ENCODE results near the gene RPN1. TPM values are rescaled to one million over a fixed set of nuclear protein-coding genes. Genes with fewer than 3 reads are reported as not detected.
A peak's percentile ranks its signal among the peaks of the same experiment; 100 is the strongest.
"Not testable (repeated sequence)": the region's sequence is repeated elsewhere in the genome, so short reads cannot be mapped to it uniquely, and the experiment has no call there.

The RPN1 gene
- total RNA-seq, 1 donor from 2014 or later, result 96.8 TPM

DNA sequence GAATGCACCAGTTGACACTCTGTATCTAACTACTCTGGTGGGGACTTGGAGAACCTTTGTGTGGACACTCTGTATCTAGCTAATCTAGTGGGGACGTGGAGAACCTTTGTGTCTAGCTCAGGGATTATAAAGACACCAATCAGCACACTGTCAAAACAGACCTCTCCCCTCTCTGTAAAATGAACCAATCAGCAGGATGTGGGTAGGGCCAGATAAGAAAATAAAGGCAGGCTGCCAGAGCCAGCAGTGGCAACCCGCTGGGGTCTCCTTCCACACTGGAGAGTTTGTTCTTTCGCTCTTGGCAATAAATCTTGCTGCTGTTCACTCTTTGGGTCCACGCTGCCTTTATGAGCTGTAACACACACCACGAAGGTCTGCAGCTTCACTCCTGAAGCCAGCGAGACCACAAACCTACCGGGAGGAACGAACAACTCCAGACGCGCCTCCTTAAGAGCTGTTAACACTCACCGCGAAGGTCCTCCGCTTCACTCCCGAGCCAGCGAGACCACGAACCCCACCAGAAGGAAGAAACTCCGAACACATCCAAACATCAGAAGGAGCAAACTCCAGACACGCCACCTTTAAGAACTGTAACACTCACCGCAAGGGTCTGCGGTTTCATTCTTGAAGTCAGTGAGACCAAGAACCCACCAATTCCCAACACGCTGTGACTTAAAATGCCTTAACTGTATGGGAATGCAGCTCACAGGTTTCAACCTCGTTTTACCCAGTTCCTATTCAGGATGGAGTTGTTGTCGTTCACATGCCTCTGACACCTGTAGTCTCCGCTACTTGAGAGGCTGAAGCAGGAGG lies 3.6 kb upstream of the RPN1 start:
- DNase-seq; intact Hi-C loops (cut with DNase I); ATAC-seq (ENCODE audit: poor library complexity): not testable (repeated sequence)

DNA sequence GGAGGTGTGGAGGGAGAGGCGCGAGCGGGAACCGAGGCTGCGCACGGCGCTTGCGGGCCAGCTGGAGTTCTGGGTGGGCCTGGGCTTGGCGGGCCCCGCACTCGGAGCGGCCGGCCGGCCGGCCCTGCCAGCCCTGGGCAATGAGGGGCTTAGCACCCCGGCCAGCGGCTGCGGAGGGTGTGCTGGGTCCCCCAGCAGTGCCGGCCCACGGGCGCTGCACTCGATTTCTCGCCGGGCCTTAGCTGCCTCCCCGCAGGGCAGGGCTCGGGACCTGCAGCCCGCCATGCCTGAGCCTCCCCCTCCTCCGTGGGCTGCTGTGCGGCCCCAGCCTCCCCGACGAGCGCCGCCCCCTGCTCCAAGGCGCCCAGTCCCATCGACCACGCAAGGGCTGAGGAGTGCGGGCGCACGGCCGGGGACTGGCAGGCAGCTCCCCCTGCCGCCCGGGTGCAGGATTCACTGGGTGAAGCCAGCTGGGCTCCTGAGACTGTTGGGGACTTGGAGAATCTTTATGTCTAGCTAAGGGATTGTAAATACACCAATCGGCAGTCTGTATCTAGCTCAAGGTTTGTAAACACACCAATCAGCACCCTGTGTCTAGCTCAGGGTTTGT lies 2.9 kb upstream of the RPN1 start:
- intact Hi-C loops (cut with DNase I), result not testable (repeated sequence)
- peak; percentile 72 for DNase-seq

DNA sequence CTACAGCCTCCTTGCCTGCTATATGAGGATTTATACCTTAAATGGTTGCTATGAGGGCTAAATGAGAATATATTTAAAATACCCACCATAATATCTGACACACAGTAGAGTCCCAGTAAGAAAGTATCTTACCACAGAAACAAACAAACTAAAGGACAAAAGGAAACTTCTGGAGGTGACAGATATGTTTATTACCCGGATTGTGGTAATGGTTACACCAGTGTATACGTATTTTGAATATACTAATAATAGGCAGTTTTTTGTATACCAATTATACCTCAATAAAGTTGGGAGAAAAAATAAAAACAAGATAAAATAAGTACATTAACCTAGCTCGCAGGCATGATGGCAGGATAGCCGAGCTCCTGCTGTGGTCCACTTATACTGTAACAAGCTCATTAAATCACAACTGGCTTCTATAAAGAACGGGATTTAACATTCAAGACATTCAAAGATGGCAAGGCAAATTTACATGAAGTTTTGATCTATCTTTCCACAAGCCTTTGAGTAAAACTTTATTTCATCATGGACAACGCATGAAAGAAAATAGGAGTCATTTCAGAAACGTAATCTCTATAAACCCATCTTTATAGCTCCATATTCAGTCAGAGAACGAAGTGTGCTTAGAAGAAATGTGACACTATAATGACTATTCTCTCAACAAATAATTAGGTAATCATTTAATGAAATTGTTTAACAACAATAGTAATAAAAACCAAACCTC lies 1.5 kb downstream of the RPN1 start:
- DNase-seq (no peak), ATAC-seq (ENCODE audit: poor library complexity) (no peak)
- intact Hi-C loops (cut with DNase I), result no loop called here

More for the DNA sequence above, 2.9 kb upstream of the RPN1 start:
- not testable (repeated sequence) for ATAC-seq (ENCODE audit: poor library complexity)

DNA sequence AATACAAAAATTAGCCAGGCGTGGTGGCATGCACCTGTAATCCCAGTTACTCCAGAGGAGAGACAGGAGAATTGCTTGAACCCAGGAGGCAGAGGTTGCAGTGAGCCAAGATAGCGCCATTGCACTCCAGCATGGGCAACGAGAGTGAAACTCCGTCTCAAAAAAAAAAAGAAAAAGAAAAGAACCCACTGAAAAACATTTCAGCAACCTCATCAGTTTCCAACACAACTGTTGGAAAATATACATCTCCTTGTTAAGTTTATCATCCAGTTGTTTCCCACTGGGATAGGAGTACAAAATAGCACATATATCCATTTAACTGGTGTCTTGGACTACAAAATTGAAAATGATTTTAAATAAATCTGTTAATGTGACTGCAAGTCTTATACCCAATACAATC lies 2.2 kb downstream of the RPN1 start:
- intact Hi-C loops (cut with DNase I), result no loop called here
- no peak for ATAC-seq (ENCODE audit: poor library complexity)
- DNase-seq, result no peak

DNA sequence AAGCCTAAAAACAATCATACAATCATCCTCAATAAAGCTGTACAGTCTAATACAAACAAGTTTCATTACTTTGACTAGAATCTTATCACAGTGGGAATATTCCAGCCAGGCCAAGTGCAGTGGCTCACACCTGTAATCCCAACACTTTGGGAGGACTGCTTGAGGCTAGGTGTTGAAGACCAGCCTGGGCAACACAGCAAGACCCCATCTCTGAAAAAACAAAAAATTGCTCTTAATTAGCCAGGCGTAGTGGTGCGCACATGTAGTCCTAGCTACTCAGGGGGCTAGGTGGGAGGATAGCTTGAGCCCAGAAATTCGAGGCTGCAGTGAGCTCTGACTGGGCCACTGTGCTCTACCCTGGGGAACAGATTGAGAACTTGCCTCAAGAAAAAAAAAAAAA lies 3.3 kb downstream of the RPN1 start:
- intact Hi-C loops (cut with DNase I), result no loop called here
- no peak for ATAC-seq (ENCODE audit: poor library complexity)
- no peak for DNase-seq

DNA sequence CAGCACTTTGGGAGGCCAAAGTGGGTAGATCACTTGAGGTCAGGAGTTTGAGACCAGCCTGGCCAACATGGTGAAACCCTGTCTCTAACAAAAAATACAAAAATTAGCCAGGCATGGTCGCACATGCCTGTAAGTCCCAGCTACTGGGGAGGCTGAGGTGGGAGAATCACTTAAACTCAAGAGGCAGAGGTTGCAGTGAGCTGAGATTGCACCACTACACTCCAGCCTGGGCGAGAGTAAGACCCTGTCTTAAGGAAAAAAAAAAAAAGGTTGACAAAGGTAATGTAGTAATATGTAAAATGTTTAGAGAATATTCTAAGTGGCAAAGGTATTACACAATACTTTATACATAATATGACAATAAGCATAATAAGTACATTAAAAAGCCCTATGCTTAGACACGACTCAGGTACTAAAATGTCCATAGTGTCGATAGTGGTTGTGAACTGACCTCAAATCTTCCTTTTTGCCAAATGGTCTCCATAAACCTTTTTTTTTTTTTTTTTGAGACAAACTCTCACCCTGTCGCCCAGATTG lies 16.5 kb downstream of the RPN1 start:
- ATAC-seq (ENCODE audit: poor library complexity) (no peak), DNase-seq (no peak)
- intact Hi-C loops (cut with DNase I), result no loop called here

DNA sequence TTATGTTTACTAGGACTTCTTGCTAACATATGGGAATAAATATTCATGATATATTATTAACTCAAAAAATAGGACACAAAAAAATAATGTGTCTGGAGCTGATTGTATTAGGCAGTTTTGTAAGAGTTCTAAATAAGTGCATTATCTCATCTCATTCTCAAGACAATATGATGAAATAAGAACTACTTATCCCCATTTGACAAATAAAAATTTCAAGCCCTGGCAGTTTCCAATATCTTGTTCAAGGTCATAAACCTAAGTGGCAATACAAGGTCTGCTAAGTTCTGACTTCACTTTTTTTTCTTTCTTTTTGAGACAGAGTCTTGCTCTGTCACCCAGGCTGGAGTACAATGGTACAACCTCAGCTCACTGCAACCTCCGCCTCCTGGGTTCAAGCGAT lies 18.3 kb downstream of the RPN1 start:
- DNase-seq (no peak), ATAC-seq (ENCODE audit: poor library complexity) (no peak)
- intact Hi-C loops (cut with DNase I), result no loop called here

DNA sequence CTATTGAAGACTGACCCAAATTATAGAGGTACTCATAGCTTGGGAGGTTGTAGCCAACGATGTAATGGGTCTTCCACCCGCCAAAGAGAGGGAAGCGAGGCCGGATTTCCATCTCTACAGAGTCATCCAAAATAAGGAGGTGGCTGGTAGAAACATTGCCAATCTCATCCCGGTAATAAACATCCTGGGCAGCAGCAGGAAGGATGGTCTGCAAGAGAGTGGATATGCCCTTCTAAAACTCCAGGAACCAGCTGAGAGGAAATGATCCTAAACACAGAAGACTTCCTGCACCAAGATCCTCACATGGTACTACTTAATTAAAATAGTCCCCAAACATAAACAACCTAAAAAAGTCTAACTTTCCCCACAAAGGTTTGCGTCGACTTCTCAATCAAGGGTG lies 20.7 kb downstream of the RPN1 start:
- ATAC-seq (ENCODE audit: poor library complexity), result no peak
- no peak for DNase-seq
- intact Hi-C loops (cut with DNase I), result no loop called here

DNA sequence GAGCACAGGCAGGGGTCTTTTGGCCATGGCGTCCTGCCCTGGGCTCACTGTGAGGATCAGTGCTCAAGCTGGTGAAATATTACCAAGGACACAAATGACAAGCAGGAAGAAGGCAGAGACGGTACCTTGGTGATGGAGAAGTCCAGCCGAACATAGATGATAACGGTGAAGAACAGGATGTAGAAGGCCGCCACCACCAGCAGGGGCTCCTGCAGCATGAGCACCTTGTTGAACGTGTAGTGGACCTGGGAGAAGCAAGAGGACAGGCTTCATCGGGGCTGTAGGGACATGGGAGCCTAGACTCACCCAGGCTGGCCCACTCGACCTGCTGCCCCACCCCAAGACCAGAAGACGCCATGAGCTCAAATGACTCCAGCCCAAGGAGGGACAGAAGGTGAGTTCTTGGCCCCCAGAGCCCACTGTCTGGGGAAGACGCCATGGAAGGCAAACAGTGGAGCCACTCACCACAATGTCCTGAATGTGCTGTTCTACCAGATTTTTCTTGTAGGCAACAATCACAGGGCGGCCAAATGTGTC lies 25.1 kb downstream of the RPN1 start:
- intact Hi-C loops (cut with DNase I), result no loop called here
- DNase-seq (no peak), ATAC-seq (ENCODE audit: poor library complexity) (no peak)

DNA sequence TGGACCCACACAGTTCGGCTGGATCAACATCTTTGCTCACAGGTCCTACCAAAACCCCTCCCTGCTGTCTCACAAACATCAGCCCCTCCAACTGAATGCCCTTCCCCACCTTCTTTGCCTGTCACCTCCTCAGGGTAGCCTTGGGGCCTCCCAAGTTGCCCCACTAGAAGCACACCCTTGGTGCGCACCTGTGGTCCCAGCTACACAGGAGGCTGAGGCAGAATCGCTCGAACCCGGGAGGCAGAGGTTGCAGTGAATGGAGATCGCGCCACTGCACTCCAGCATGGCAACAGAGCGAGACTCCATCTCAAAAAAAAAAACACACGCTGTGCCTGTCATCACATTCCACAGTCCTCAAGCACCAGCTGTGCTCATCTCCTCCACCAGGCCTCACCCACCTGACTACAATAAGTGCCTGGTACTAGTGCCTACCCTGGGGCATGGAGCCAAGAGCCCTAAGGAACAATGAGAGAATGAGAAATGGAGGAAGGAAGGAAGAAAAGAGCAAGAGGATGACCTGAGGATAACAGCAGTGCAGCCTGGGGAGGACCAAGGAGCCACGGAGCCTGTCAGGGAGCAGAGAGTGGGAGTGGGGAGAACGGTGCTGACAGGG lies 26.0 kb downstream of the RPN1 start:
- DNase-seq (no peak), ATAC-seq (ENCODE audit: poor library complexity) (peak; percentile 48)
- intact Hi-C loops (cut with DNase I), result no loop called here

DNA sequence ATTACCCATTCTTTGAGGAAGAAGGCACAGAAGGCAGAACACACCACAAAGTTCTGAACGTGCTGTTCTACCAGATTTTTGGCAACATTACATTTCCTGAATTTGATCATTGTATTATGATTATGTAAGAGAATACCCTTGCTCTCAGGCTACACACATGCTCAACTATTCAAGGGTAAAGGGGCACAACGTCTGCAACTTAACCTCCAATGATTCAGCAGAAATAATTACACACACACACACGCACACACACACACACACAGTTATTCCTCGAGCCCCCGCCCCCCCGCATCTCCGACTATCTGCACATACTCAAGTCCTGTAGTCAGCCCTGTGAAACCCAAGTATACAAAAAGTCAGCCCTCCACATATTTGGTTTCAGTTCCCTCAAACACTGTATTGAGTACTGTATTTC lies 26.8 kb downstream of the RPN1 start:
- ATAC-seq (ENCODE audit: poor library complexity) (peak; percentile 62), DNase-seq (no peak)
- intact Hi-C loops (cut with DNase I), result no loop called here

DNA sequence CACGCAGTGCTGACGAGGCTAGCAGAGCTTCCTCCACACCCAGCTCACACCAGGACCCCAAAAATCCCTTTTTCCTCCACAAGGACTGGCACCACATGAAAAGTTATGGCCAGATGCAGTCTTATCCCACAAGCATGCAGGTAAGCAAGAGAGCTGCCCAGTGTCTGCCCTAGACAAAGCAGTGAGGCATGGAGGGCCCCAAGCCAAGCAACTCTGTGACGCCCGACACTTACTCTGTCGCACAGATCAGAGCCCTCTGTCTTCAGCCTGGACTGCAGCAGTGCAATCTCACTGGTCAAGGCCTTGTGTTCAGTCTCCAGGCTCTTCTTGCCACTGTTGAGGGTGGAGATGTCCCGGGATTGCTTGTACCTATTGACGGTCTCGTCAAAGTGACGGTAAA lies 28.7 kb downstream of the RPN1 start:
- no peak for DNase-seq
- ATAC-seq (ENCODE audit: poor library complexity), result no peak
- intact Hi-C loops (cut with DNase I), result no loop called here

DNA sequence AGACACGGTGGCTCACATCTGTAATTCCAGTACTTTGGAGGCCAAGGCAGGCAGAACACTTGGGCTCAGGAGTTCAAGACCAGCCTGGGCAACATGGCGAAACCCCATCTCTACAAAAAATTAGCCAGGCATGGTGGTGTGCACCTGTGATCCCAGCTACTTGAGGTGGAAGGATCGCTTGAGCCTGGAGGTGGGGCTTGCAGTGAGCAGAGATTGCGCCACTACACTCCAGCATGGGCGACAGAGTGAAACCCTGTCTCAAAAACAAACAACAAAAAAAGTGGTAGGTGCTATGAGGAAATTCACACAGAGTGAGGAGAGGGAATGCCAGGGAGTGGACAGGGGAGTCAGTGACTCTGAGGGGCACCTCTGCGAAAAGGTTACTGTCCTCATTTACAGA lies 29.4 kb downstream of the RPN1 start:
- DNase-seq (no peak), ATAC-seq (ENCODE audit: poor library complexity) (no peak)
- intact Hi-C loops (cut with DNase I), result no loop called here

DNA sequence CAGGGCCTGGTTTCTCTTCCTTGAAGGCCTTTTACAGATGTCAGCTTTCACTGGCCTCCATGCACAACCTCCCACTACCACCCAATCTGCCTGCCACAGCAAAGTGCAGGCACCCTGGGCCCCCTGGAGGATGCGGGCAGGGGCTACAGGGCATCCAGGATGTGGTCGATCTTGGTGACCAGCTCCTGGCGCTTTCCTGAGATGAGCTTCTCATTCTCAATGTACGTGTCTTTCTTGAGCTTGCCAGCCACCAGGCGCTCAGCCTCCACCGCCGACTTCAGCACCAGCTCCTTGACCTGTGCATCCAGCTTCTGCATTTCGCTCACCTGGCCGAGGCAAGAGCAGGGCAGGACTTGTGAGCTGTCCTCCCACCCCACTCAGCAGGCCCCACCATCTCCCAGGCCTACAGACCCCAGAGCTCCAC lies 30.3 kb downstream of the RPN1 start:
- no peak for ATAC-seq (ENCODE audit: poor library complexity)
- DNase-seq, result no peak
- intact Hi-C loops (cut with DNase I), result no loop called here

DNA sequence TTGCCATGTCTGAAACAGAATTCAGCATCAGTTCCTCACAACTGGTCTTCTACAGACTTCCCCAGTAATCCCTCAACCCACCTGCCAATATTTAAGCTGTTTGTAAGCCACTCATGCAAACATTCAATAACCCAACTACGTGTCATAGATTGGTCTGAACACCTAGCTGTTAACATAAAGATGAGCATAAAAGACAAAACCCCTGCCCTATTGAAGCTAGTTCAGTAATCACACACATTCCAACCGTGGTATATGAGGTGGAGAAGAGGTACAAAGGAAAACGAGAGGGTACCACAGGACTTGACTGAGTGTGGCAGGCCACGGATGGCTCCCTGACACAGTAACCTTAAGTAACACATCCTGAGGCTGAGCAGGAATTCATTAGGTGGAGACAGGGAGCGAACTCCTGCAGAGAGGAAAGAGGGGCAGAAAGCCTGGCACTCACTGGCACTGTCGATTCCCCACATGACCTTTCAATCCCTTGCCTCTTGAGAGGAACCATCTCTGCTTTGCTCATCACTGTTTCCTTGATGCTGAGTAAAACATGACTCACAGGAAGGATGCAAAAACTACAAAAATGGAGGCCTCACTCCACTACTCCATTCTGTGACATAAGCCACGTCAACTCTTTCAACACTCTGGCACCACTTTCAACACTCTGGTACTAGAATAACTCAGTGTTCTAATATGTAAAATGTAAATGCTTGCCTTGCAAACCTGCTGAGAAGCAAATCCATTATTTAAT lies 31.3 kb downstream of the RPN1 start:
- DNase-seq (no peak), ATAC-seq (ENCODE audit: poor library complexity) (no peak)
- intact Hi-C loops (cut with DNase I), result no loop called here

DNA sequence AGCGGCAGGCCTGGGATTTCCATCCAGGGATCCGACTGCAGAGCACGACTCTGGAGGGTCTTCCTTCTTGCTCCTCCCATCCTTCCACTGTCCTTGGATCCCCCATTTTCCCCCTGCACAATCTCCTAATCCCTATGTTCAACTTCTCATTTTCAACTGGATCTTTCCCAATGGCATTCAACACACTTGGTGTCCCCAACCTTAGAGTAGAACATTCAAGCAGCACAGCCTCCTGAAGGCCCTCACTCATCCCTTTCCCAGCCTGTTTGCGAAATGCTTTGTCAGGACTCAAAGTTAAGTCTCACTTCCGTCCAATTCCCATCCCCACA lies 32.3 kb downstream of the RPN1 start:
- intact Hi-C loops (cut with DNase I), result no loop called here
- ATAC-seq (ENCODE audit: poor library complexity) (no peak), DNase-seq (no peak)

DNA sequence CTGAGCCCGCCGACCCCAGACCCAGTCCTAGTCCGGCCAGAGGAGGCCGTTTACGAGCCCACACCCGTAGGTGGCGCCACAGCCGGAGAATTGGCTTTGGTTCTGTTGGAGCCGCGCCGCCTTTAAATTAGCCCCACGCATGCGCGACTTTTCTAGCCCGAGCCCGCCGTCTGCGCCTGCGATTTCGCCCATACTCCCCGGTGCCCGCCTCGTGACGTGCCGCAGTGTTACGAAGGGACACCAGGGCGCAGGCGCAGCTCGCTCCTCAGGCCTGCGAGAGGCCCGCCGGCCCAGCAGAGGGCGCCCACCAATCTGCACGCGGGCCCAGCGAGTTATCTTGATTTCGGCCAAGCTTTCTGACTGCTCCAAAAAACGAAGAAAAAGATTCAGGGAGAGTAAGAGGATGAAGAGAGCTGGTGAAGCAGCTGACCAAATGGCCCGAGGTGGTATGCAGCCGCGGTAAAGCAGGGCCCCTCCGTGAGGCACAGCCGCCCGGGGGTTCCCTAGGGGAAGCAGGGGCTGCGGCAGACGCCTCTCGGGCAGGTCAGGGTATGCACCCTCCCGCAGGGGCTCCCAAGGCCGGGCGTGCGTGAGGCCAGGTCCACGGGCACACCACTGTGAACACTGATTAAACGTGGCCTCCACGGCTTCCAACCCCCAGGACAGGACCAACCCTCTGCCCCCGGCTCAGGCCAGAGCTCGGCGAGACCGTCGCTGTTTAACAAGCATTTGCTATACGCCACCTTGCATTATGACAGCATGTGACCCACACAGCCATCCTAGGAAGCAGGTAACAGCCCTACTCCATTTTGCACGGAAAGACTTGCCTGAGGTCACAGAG lies 32.8 kb downstream of the RPN1 start:
- ATAC-seq (ENCODE audit: poor library complexity), result peak; percentile 98
- intact Hi-C loops (cut with DNase I), result no loop called here
- peak; percentile 99 for DNase-seq

DNA sequence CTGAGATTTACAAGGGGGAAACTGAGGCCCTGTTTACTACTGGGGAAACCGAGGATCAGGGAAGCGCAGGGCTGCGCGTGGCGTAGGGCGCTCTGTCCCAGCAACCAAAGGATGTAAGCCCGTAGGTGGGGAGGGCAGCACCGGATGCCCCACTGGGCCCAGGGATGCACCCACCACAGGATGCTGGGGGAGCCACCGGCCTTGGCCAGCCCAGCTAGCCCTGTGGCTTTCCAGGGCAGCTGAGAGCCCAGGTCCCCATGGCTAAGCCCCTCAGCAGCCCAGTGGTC lies 33.4 kb downstream of the RPN1 start:
- intact Hi-C loops (cut with DNase I), result no loop called here
- no peak for ATAC-seq (ENCODE audit: poor library complexity)
- no peak for DNase-seq
